HUES64 (cell line): Measurements from ENCODE around the gene MAST3. TPM values are rescaled to one million over a fixed set of nuclear protein-coding genes. Genes with fewer than 3 reads are reported as not detected.

Experiments
- H3K27ac ChIP-seq: 2 replicates; pipeline ENCODE4 v1.7.0; 2013; ENCODE audit warnings: low read depth, low read length, inconsistent platforms
- H3K27me3 ChIP-seq: 2 replicates; pipeline ENCODE4 v1.6.1; 2013; ENCODE audit warnings: mild to moderate bottlenecking, low read length; ENCODE audit not compliant: insufficient read depth
- H3K36me3 ChIP-seq: 2 replicates; pipeline ENCODE4 v1.6.1; 2013; ENCODE audit warnings: mild to moderate bottlenecking, low read length; ENCODE audit not compliant: insufficient read depth
- H3K4me1 ChIP-seq: 2 replicates; pipeline ENCODE4 v1.6.1; 2013; ENCODE audit warnings: mild to moderate bottlenecking, low read length, moderate library complexity; ENCODE audit not compliant: insufficient read depth
- H3K4me3 ChIP-seq: 2 replicates; pipeline ENCODE4 v1.5.1; 2013; ENCODE audit warnings: mild to moderate bottlenecking, low read length, moderate library complexity
- H3K9ac ChIP-seq: 2 replicates; pipeline ENCODE4 v1.6.1; 2013; ENCODE audit warnings: mild to moderate bottlenecking, low read depth, low read length
- H3K9me3 ChIP-seq: 2 replicates; pipeline ENCODE4 v1.6.1; 2013; ENCODE audit warnings: low read depth, low read length; ENCODE audit not compliant: insufficient read depth
- WGBS: fragments of 150-250, 120-280 bp; methylation state at CpG from one replicate; pipeline ENCODE4 v1.1.7; 2013; ENCODE audit warnings: missing lambda C conversion rate; 5-methylcytosine and 5-hydroxymethylcytosine counted together
- polyA plus RNA-seq, 2 experiments: library from polyadenylated mRNA; stranded (reverse); fragments of 50-300 nt; gene quantifications; one replicate each; pipeline ENCODE4 v1.2.3, GENCODE V29; 2013

The MAST3 gene
- 3.8 TPM for polyA plus RNA-seq (2013, experiment 1 of 2)
- 4.2 TPM for polyA plus RNA-seq (2013, experiment 2 of 2)

DNA sequence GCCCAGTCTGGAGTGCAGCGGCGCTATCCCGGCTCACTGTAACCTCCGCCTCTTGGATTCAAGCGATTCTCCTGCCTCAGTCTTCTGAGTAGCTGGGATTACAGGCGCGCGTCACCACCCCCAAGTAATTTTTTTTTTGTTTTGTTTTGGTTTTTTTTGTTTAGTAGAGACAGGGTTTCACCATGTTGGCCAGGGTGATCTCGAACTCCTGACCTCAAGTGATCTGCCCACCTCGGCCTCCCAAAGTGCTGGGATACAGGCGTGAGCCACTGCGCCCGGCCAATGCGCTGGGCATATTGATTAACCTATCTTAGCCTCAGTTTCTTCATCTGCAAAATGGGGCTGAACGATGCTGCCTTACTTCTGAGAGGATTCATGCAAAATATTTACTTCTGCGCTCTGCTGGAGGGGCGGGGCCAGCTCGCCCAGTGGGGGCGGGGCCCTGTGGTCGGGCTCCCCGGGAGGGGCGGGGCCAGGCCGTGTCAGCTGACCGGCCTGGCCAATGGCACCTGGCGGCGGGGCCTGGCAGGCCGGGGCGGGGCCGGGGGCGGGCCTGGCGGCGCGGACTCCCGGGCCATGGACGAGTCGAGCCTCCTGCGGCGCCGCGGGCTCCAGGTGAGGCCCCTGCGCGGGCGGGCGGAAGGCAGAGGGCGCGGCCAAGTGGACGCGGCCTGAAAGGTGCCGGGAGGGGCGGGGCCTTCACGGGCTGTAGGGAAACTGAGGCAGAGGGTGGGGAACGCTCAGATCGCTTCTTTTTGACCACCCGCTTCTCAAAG lies at the start of gene MAST3:
Gene MAST3 (plus strand): TSS at position 562 of the 776 bp plus-strand sequence. CDS start 15 bp downstream, at position 577.
- peak within 1 kb of the TSS; percentile 58 for H3K4me3 ChIP-seq
- H3K9me3 ChIP-seq: no peaks in the 10 kb centered on the region
- 24% methylated on average over 54 of the region's 54 CpGs for WGBS
- H3K27ac ChIP-seq: no peak within 1 kb of the TSS
- peaks cover 20% of the 10 kb centered on the region for H3K27me3 ChIP-seq
- 0 out of 2 replicates have a peak within 1 kb of the TSS, but pooled peaks have one; percentile 21 for H3K9ac ChIP-seq
- H3K36me3 ChIP-seq: no peaks in the 10 kb centered on the region
- H3K4me1 ChIP-seq: peaks cover 8% of the 10 kb centered on the region

GRCh38 chr19:18049385-18049784 lies 48.2 kb upstream of the MAST3 start:
- 89% methylated on average over 8 of the region's 10 CpGs for WGBS
- H3K4me3 ChIP-seq: no peak overlapping the region
- H3K9ac ChIP-seq: no peak overlapping the region
- no peaks in the 10 kb centered on the region for H3K27me3 ChIP-seq
- H3K27ac ChIP-seq: no peak overlapping the region
- H3K36me3 ChIP-seq: no peaks in the 10 kb centered on the region
- H3K9me3 ChIP-seq: no peaks in the 10 kb centered on the region
- H3K4me1 ChIP-seq: 0 out of 2 replicates have a peak, but pooled peaks cover 3% of the 10 kb centered on the region

DNA sequence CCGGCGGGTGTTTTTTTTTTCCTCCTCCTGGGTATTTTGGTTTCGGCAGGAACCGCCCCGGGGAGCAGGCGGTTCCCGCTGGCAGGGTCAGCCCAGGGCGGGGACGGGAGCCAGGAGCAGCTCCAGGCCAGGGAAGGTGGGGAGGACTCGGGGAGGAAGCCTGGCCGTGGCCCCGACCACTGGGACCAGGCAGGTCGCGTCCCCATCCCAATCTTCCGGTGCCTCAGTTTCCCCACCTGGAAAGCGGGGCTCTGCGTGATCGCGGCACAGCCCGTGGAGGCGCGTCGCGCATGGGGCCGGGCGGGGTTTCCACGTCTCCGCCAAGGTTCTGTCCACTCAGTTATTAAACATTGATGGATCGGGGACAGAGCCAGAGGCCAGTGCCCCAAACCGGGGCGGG lies 45.7 kb upstream of the MAST3 start:
- Histone ChIP-seq H3K9ac (no peak overlapping the region), H3K36me3 (no peaks in the 10 kb centered on the region), H3K4me1 (no peaks in the 10 kb centered on the region), H3K27ac (no peak overlapping the region), H3K27me3 (no peaks in the 10 kb centered on the region), H3K4me3 (no peak overlapping the region), H3K9me3 (no peaks in the 10 kb centered on the region)
- WGBS: 71% methylated on average over 28 of the region's 31 CpGs

GRCh38 chr19:18053576-18054219 lies 43.9 kb upstream of the MAST3 start:
- no peak overlapping the region for H3K4me3 ChIP-seq
- H3K4me1 ChIP-seq: no peaks in the 10 kb centered on the region
- no peaks in the 10 kb centered on the region for H3K27me3 ChIP-seq
- 95% methylated on average over 8 of the region's 9 CpGs for WGBS
- no peaks in the 10 kb centered on the region for H3K9me3 ChIP-seq
- H3K36me3 ChIP-seq: no peaks in the 10 kb centered on the region
- no peak overlapping the region for H3K27ac ChIP-seq
- no peak overlapping the region for H3K9ac ChIP-seq

- H3K9me3 ChIP-seq: no peaks in the 10 kb centered on the region
- no peak overlapping the region for H3K9ac ChIP-seq
- WGBS: 82% methylated on average over 5 of the region's 5 CpGs
- no peak overlapping the region for H3K27ac ChIP-seq
- no peaks in the 10 kb centered on the region for H3K4me1 ChIP-seq
- H3K27me3 ChIP-seq: no peaks in the 10 kb centered on the region
- no peak overlapping the region for H3K4me3 ChIP-seq
- no peaks in the 10 kb centered on the region for H3K36me3 ChIP-seq
These were observed 41.6 kb upstream of the MAST3 start for GRCh38 chr19:18055967-18056366.

GRCh38 chr19:18057557-18057956 lies 40.0 kb upstream of the MAST3 start:
- Histone ChIP-seq H3K9me3 (no peaks in the 10 kb centered on the region), H3K27ac (no peak overlapping the region), H3K9ac (no peak overlapping the region), H3K4me3 (no peak overlapping the region), H3K27me3 (no peaks in the 10 kb centered on the region), H3K4me1 (no peaks in the 10 kb centered on the region), H3K36me3 (no peaks in the 10 kb centered on the region)
- 95% methylated on average over 6 of the region's 6 CpGs for WGBS

DNA sequence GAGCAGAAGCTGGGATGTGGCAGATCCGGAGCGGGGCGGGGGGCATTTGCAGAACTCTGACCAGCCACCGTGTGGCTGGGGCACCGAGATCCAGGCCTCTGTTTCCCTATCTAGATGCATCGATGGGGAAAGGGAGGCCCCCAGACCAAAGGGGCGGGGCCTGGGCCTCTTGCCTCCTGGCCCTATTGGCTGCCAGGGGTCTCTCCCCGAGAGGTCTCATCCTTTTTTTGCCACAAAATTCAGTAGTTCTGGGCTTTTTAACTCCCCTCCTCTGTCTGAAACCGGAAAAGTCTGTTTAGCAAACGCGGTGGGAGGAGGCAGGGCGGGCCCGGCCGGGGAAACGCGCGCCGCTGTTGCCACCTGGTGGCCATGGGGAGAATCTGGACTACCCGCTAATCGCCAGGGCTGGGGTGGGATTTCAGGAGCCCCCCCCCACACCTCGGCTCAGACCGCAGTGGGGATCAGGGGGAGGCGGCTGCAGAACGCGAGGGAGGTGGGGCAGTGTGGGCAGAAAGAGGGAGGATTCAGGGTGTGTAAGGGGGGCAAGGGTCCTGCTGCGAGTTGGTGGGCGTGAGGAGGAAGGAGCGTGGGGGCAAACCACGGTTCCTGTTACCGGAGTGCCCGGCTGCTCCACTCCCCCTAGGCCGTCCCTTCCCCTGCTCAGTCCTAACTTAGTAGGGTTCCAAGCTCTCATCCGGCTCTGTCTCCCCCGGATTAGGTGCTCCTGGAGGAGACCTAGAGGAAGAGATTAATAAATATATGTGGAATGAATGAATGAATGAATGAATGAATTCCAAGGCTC lies 39.2 kb upstream of the MAST3 start:
- WGBS: 9% methylated on average over 34 of the region's 34 CpGs
- Histone ChIP-seq H3K27ac (no peak overlapping the region), H3K9ac (peak overlapping the region; percentile 18; the same call in 1 of the 2 replicates), H3K36me3 (no peaks in the 10 kb centered on the region), H3K27me3 (no peaks in the 10 kb centered on the region), H3K4me3 (peak overlapping the region; percentile 43), H3K9me3 (no peaks in the 10 kb centered on the region), H3K4me1 (no peaks in the 10 kb centered on the region)

- no peak overlapping the region for H3K27ac ChIP-seq
- no peak overlapping the region for H3K4me3 ChIP-seq
- no peaks in the 10 kb centered on the region for H3K27me3 ChIP-seq
- whole genome bisulfite sequencing: 73% methylated on average over 8 of the region's 8 CpGs
- H3K4me1 ChIP-seq: no peaks in the 10 kb centered on the region
- no peak overlapping the region for H3K9ac ChIP-seq
- no peaks in the 10 kb centered on the region for H3K9me3 ChIP-seq
- no peaks in the 10 kb centered on the region for H3K36me3 ChIP-seq
These were observed 38.3 kb upstream of the MAST3 start for GRCh38 chr19:18059297-18059696.

DNA sequence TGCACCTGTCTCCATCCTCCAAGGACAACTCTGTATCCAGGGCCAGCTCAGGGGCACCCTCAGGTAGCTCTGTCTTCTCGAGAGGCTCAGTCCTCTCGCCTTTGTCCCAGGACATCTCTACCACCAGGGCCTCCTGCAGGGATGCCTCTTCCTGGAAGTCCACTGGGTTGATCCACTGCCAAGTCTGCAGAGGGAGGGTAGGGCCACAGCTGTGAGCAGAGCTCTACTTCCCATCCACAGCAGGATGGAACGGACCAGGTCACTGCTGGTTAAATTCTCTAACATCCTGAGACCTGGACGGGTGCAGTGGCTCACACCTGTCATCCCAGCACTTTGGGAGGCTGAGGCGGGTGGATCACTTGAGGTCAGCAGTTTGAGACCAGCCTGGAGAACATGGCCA lies 37.7 kb upstream of the MAST3 start:
- H3K4me3 ChIP-seq: no peak overlapping the region
- H3K27me3 ChIP-seq: no peaks in the 10 kb centered on the region
- no peaks in the 10 kb centered on the region for H3K4me1 ChIP-seq
- H3K9ac ChIP-seq: no peak overlapping the region
- no peak overlapping the region for H3K27ac ChIP-seq
- 77% methylated on average over 5 of the region's 5 CpGs for WGBS
- H3K9me3 ChIP-seq: no peaks in the 10 kb centered on the region
- no peaks in the 10 kb centered on the region for H3K36me3 ChIP-seq

GRCh38 chr19:18060472-18060871 lies 37.1 kb upstream of the MAST3 start:
- H3K9ac ChIP-seq: no peak overlapping the region

DNA sequence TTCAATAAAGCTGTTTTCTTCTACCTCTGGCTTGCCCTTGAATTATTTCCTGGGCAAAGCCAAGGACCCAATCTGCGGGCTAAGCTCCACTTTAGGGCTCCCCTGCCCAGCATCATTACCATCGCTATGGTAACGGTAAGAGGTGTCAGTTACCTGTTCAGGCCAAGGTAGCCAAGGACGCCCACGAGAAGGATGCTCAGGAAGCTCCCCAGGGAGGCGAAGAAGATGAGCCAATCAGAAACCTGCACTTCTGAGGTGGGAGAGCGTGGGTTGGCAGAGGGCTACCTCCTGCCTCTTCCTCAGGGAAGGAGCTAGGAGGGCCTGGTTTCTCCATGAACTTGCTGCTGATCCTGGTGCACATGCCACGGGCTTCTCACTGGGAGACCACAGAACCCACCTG lies 35.5 kb upstream of the MAST3 start:
- no peak overlapping the region for H3K9ac ChIP-seq
- H3K4me3 ChIP-seq: no peak overlapping the region
- no peaks in the 10 kb centered on the region for H3K4me1 ChIP-seq
- no peak overlapping the region for H3K27ac ChIP-seq
- H3K9me3 ChIP-seq: no peaks in the 10 kb centered on the region
- 64% methylated on average over 8 of the region's 8 CpGs for WGBS
- H3K27me3 ChIP-seq: no peaks in the 10 kb centered on the region
- no peaks in the 10 kb centered on the region for H3K36me3 ChIP-seq

More at GRCh38 chr19:18060472-18060871, 37.1 kb upstream of the MAST3 start:
- Histone ChIP-seq H3K36me3 (no peaks in the 10 kb centered on the region), H3K27me3 (no peaks in the 10 kb centered on the region), H3K4me1 (no peaks in the 10 kb centered on the region), H3K27ac (no peak overlapping the region), H3K4me3 (no peak overlapping the region), H3K9me3 (no peaks in the 10 kb centered on the region)
- 90% methylated on average over 6 of the region's 6 CpGs for WGBS
